B cell (primary cell): ENCODE results near the gene CLCN2.

Source experiments
- CTCF ChIP-seq: fragments of 200-600 bp; IDR thresholded peaks from one replicate; pipeline ENCODE4 v1.8.0; 2022; ENCODE audit warnings: antibody characterized with exemption, mild to moderate bottlenecking
- EZH2 ChIP-seq: IDR thresholded peaks from 2 replicates; pipeline ENCODE4 v1.6.1; 2012; ENCODE audit warnings: borderline replicate concordance, low read depth, mild to moderate bottlenecking, moderate library complexity, low read length; ENCODE audit not compliant: insufficient read depth, poor library complexity, severe bottlenecking

- TF ChIP-seq CTCF (no peak), EZH2 (no peak)
Observed at GRCh38 chr3:184366619-184367289, 5.3 kb upstream of the CLCN2 start.
